OCI-LY7 (cell line): ENCODE measurements around the gene FOXP1. TPM values are rescaled to one million over a fixed set of nuclear protein-coding genes. Genes with fewer than 3 reads are reported as not detected.

Source experiments
- BruUV-seq: library from RNA; stranded (reverse); fragments of 400-500 nt; replicated peaks from 2 replicates; lab custom pipeline; 2021; lab: Mats Ljungman, UMichigan
- CTCF ChIA-PET: fragments of 300-600 bp; sonication (Branson Sonifier 250); formaldehyde crosslinking; loops from one replicate; lab custom pipeline; 2022; ENCODE audit warnings: antibody characterized with exemption; ENCODE audit not compliant: unreplicated experiment; lab: Charles Lee
- POLR2A ChIA-PET: fragments of 300-600 bp; sonication (Branson Sonifier 250); formaldehyde crosslinking; loops from one replicate; lab custom pipeline; 2022; ENCODE audit warnings: antibody characterized with exemption; lab: Charles Lee
- DNase-seq: peaks from one replicate; pipeline ENCODE4 v3.0.0-alpha.2; 2015; ENCODE audit warnings: low spot score
- H2AFZ ChIP-seq: fragments of 200-600 bp; sonication (generic), shearing (Covaris generic); 2 replicates; pipeline ENCODE4 v1.6.1; 2014; ENCODE audit warnings: mild to moderate bottlenecking, antibody characterized with exemption, low read length, moderate library complexity
- H3K27ac ChIP-seq: fragments of 200-600 bp; sonication (generic); 2 replicates; pipeline ENCODE4 v1.5.1; 2014; ENCODE audit warnings: mixed run types, low read depth, mild to moderate bottlenecking, moderate library complexity, low read length, inconsistent platforms; ENCODE audit not compliant: poor library complexity, severe bottlenecking
- H3K36me3 ChIP-seq: fragments of 200-600 bp; sonication (generic); 2 replicates; pipeline ENCODE4 v1.6.1; 2014; ENCODE audit warnings: mild to moderate bottlenecking, antibody characterized with exemption, low read length, moderate library complexity, mixed read lengths; ENCODE audit not compliant: insufficient read depth
- H3K4me1 ChIP-seq: fragments of 200-600 bp; sonication (generic); 2 replicates; pipeline ENCODE4 v1.5.1; 2014; ENCODE audit warnings: mild to moderate bottlenecking, low read length; ENCODE audit not compliant: insufficient read depth, poor library complexity, severe bottlenecking
- H3K4me2 ChIP-seq: fragments of 200-600 bp; sonication (generic); 2 replicates; pipeline ENCODE4 v1.6.1; 2014; ENCODE audit warnings: mild to moderate bottlenecking, low read length
- H3K4me3 ChIP-seq: fragments of 200-600 bp; sonication (generic); 2 replicates; pipeline ENCODE4 v1.5.1; 2014; ENCODE audit warnings: mild to moderate bottlenecking, low read depth, low read length; ENCODE audit not compliant: poor library complexity, severe bottlenecking
- H3K79me2 ChIP-seq: fragments of 200-600 bp; sonication (generic); 2 replicates; pipeline ENCODE4 v1.6.1; 2016; ENCODE audit warnings: low read depth, mild to moderate bottlenecking, low read length, moderate library complexity, mixed read lengths; ENCODE audit not compliant: insufficient read depth
- H3K9me2 ChIP-seq: fragments of 200-600 bp; sonication (generic); 2 replicates; pipeline ENCODE4 v1.6.1; 2016; ENCODE audit warnings: mild to moderate bottlenecking, low read length, mixed read lengths; ENCODE audit not compliant: insufficient read depth
- H3K9me3 ChIP-seq: fragments of 200-600 bp; sonication (generic); 2 replicates; pipeline ENCODE4 v1.6.1; 2014; ENCODE audit warnings: mild to moderate bottlenecking, mixed run types, low read length, mixed read lengths
- H4K20me1 ChIP-seq: fragments of 200-600 bp; sonication (generic); 2 replicates; pipeline ENCODE4 v1.6.1; 2014; ENCODE audit warnings: mild to moderate bottlenecking, antibody characterized with exemption, low read length, moderate library complexity, mixed read lengths; ENCODE audit not compliant: insufficient read depth
- EZH2phosphoT487 ChIP-seq: fragments of 200-600 bp; sonication (generic); IDR thresholded peaks from 2 replicates; pipeline ENCODE4 v1.6.1; 2018; ENCODE audit warnings: low read depth, borderline replicate concordance, mild to moderate bottlenecking, mixed run types, antibody characterized with exemption, low read length, moderate library complexity, mixed read lengths
- intact Hi-C: fragments of 100-400 bp; cut with micrococcal nuclease; formaldehyde crosslinking; loops from one replicate; pipeline ENCODE4 v1.10.0; 2022; ENCODE audit not compliant: unreplicated experiment
- total RNA-seq, 2 experiments: library from RNA; depleted of rRNA in 1 of 2; stranded (reverse); fragments of >200 nt in 1 of 2; shearing (Covaris generic) in 1 of 2; gene quantifications; 2 replicates each; pipeline ENCODE4 v1.2.3, GENCODE V29; 2014 to 2022
- TF ChIP-seq, protein P1 (sequence below): fragments of 200-600 bp; sonication (generic); conservative IDR thresholded peaks from 2 replicates; pipeline ENCODE4 v1.5.1; 2014; ENCODE audit warnings: mild to moderate bottlenecking, antibody characterized with exemption, low read length, moderate library complexity, mixed read lengths

Gene FOXP1
- total RNA-seq, 2 experiments from 2014 or later: 87.3 to 151 TPM

DNA sequence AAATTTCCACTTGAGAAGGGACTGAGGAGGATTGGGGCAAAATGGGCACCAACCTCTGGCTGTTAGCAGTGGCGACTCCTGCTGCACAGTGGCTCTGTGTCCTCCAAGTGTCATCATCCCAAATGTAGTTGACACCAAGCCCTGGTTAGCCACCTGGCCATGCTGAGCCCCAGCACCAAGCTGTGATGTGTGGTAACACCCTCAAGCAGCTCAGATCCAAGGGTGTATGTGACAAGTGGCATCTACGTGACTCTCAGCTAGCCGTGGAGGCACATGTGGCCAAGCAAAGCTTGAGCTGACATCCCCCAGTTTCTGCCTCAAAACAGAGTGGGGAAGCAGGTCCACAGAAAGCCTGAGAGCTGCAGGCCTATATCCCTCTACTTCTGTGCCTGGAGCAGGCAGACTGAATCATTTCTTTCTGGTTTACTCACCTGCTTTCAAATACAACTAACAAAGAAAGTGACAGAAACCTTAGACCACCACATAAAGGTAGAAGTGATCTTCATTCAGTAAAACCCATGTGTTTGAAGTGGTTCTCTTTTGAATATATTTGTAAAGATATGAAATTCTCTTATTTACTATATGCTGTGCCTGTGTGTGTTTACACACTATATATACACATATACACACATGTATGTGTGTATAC is 40.0 kb downstream of the FOXP1 start:
- Histone ChIP-seq H3K4me2 (peak overlapping the region; percentile 69), H3K9me2 (no peaks in the 10 kb centered on the region), H2AFZ (peak overlapping the region; percentile 0; the same call in 1 of the 2 replicates), H3K79me2 (peaks cover 64% of the 10 kb centered on the region; the same call in 1 of the 2 replicates), H3K4me1 (peaks cover 88% of the 10 kb centered on the region), H4K20me1 (no peaks in the 10 kb centered on the region), H3K27ac (peak overlapping the region; percentile 85), H3K9me3 (no peaks in the 10 kb centered on the region), H3K4me3 (peak overlapping the region; percentile 56), H3K36me3 (peaks cover 24% of the 10 kb centered on the region)
- ChIA-PET CTCF (interaction anchor here (0.5 to 1.2 kb wide), 3 partner anchors 21 to 76 kb away, joined by 3 to 4 read pairs (median 3); no protein-coding TSS in a partner anchor), POLR2A (interaction anchor here (0.6 to 3.5 kb wide), 15 partner anchors 11 to 200 kb away, joined by 3 to 23 read pairs (median 4); partner anchors contain the start of gene FOXP1)
- BruUV-seq: TSS peak; percentile 96
- DNase-seq: peak; percentile 68
- TF ChIP-seq EZH2phosphoT487: no peak
- TF ChIP-seq, protein P1, sequence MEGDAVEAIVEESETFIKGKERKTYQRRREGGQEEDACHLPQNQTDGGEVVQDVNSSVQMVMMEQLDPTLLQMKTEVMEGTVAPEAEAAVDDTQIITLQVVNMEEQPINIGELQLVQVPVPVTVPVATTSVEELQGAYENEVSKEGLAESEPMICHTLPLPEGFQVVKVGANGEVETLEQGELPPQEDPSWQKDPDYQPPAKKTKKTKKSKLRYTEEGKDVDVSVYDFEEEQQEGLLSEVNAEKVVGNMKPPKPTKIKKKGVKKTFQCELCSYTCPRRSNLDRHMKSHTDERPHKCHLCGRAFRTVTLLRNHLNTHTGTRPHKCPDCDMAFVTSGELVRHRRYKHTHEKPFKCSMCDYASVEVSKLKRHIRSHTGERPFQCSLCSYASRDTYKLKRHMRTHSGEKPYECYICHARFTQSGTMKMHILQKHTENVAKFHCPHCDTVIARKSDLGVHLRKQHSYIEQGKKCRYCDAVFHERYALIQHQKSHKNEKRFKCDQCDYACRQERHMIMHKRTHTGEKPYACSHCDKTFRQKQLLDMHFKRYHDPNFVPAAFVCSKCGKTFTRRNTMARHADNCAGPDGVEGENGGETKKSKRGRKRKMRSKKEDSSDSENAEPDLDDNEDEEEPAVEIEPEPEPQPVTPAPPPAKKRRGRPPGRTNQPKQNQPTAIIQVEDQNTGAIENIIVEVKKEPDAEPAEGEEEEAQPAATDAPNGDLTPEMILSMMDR: no peak
- intact Hi-C loops: loop anchor here (10.0 kb wide), 1 partner anchor 561 kb away; no protein-coding TSS in a partner anchor

DNA sequence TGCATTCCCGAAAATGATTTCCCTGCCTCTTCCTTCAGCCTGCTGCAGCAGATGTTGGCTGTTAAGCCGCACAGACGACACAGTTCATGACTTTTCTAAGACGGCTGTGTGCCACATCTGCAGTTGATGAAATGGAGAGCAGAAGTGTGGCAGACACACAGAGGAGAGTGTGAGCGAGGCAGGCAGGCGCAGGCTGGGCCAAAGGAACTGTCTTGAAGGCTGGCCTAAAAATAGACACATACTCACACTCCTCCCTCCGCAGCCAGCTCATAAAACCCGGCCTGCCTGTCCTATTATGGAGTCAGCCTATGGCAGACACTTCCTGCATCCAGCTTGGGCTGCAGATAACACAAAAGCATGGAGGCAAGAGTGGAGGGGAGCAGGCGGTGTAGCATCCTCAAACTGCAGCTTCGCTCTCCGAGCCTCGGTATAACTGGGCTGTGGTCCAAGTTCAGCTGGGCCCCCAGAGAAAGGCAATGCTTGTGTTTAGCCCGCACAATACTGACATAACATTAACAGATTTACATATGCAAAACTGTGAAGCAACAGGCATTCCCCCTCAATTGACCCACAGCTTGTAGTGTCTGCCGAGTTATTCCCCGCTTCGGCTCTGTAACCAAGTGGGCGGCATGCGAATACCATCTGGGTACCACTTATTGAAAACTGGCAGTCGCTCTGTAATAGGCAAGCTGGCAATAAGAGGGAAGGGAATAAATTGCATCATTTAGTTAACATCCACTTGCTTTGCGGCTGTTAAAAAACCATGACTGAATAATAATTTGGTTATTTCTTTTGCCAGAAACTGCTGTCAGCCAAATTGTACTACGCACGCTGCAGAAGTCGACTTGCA is 40.8 kb downstream of the FOXP1 start:
- CTCF ChIA-PET: interaction anchor here (0.5 to 1.2 kb wide), 3 partner anchors 22 to 76 kb away, joined by 3 to 4 read pairs (median 3); no protein-coding TSS in a partner anchor
- Histone ChIP-seq H3K9me2 (no peaks in the 10 kb centered on the region), H2AFZ (peak overlapping the region; percentile 0; the same call in 1 of the 2 replicates), H3K4me1 (peaks cover 80% of the 10 kb centered on the region), H3K9me3 (no peaks in the 10 kb centered on the region), H4K20me1 (no peaks in the 10 kb centered on the region), H3K27ac (peak overlapping the region; percentile 85), H3K79me2 (peaks cover 60% of the 10 kb centered on the region; the same call in 1 of the 2 replicates), H3K4me3 (peak overlapping the region; percentile 56), H3K36me3 (peaks cover 24% of the 10 kb centered on the region), H3K4me2 (peak overlapping the region; percentile 69)
- intact Hi-C loops: loop anchor here (1.0 to 10.0 kb wide), 3 partner anchors 22 to 562 kb away; partner anchors contain the start of gene FOXP1
- DNase-seq: peak; percentile 90
- POLR2A ChIA-PET: interaction anchor here (0.8 to 3.5 kb wide), 18 partner anchors 11 to 156 kb away, joined by 3 to 23 read pairs (median 4); partner anchors contain the start of gene FOXP1
- no TSS peak for BruUV-seq
- TF ChIP-seq, protein P1: no peak
- no peak for TF ChIP-seq EZH2phosphoT487
